K562 (cell line): ENCODE measurements around the gene ZNF35. TPM values are rescaled to one million over a fixed set of nuclear protein-coding genes. Genes with fewer than 3 reads are reported as not detected.
A peak's percentile ranks its signal among the peaks of the same experiment; 100 is the strongest.

Source experiments
- ATF6 ChIP-seq: sonication (generic); formaldehyde crosslinking; IDR thresholded peaks from 2 replicates; pipeline ENCODE4 v1.4.0; 2020; ENCODE audit warnings: mild to moderate bottlenecking, missing genetic modification reagents
- CBX2 ChIP-seq: fragments of 200-600 bp; sonication (generic); IDR thresholded peaks from one replicate; pipeline ENCODE4 v1.6.1; 2012; ENCODE audit warnings: mild to moderate bottlenecking, low read length, inconsistent platforms; ENCODE audit not compliant: insufficient read depth, poor library complexity, severe bottlenecking
- CHD2 ChIP-seq: IDR thresholded peaks from 2 replicates; pipeline ENCODE4 v1.6.1; 2011; ENCODE audit warnings: low read depth, low read length
- GABPA ChIP-seq: fragments of 200-800 bp; sonication (Bioruptor generic); conservative IDR thresholded peaks from 2 replicates; pipeline ENCODE4 v1.6.1; 2016; ENCODE audit warnings: low read depth, missing genetic modification characterization, missing compliant biosample characterization
- HDAC1 ChIP-seq, 2 experiments: fragments of 450-650 bp; IDR thresholded peaks; 2 replicates each; pipeline ENCODE4 v1.6.1; 2016 to 2017; ENCODE audit warnings: inconsistent platforms in 1 of 2, mild to moderate bottlenecking in 1 of 2, moderate library complexity in 1 of 2
- HMGXB4 ChIP-seq: sonication (generic); formaldehyde crosslinking; IDR thresholded peaks from 2 replicates; pipeline ENCODE4 v1.8.1; 2023; ENCODE audit warnings: mild to moderate bottlenecking, missing genetic modification reagents
- HNRNPUL1 ChIP-seq: fragments of 200-400 bp; formaldehyde crosslinking; IDR thresholded peaks from 2 replicates; pipeline ENCODE4 v1.6.1; 2017; ENCODE audit warnings: low read length
- ILK ChIP-seq: fragments of 450-650 bp; IDR thresholded peaks from 2 replicates; pipeline ENCODE4 v1.6.1; 2016; ENCODE audit warnings: missing genetic modification characterization, low read depth, mild to moderate bottlenecking, missing compliant biosample characterization, moderate library complexity, borderline replicate concordance
- MAFG ChIP-seq: fragments of 450-650 bp; conservative IDR thresholded peaks from 2 replicates; pipeline ENCODE4 v1.6.1; 2016; ENCODE audit warnings: missing genetic modification characterization, missing compliant biosample characterization
- NCOA2 ChIP-seq, 2 experiments: fragments of 450-650 bp; IDR thresholded peaks; 2 replicates each; pipeline ENCODE4 v1.6.1; 2018; ENCODE audit warnings: mild to moderate bottlenecking in 2 of 2, moderate library complexity in 1 of 2; ENCODE audit not compliant: partially characterized antibody in 2 of 2
- NUFIP1 ChIP-seq: fragments of 450-650 bp; IDR thresholded peaks from 2 replicates; pipeline ENCODE4 v1.6.1; 2018; ENCODE audit not compliant: partially characterized antibody
- RFX5 ChIP-seq: IDR thresholded peaks from 2 replicates; pipeline ENCODE4 v1.6.1; 2011; ENCODE audit warnings: low read depth, mild to moderate bottlenecking, improper control_type of control experiment, low read length
- ZEB2 ChIP-seq: fragments of 450-650 bp; IDR thresholded peaks from 2 replicates; pipeline ENCODE4 v1.6.1; 2016
- ZNF124 ChIP-seq: sonication (generic); formaldehyde crosslinking; IDR thresholded peaks from 2 replicates; pipeline ENCODE4 v1.8.1; 2022; ENCODE audit warnings: missing genetic modification reagents
- ZNF224 ChIP-seq: sonication (generic); formaldehyde crosslinking; IDR thresholded peaks from 2 replicates; pipeline ENCODE4 v1.8.0; 2022; ENCODE audit warnings: mild to moderate bottlenecking, missing genetic modification reagents
- ZNF263 ChIP-seq: sonication (generic); formaldehyde crosslinking; IDR thresholded peaks from 2 replicates; pipeline ENCODE4 v1.8.0; 2022; ENCODE audit warnings: mild to moderate bottlenecking, missing genetic modification reagents, borderline replicate concordance
- ZNF592 ChIP-seq: fragments of 450-650 bp; IDR thresholded peaks from 2 replicates; pipeline ENCODE4 v1.6.1; 2017; ENCODE audit warnings: antibody characterized with exemption, mild to moderate bottlenecking
- ZNF707 ChIP-seq: fragments of 250-450 bp; sonication (Bioruptor Pico); conservative IDR thresholded peaks from 2 replicates; pipeline ENCODE4 v1.8.0; 2022; ENCODE audit warnings: inconsistent platforms, mild to moderate bottlenecking, moderate library complexity
- ZNF717 ChIP-seq: fragments of 250-450 bp; sonication (Bioruptor Pico); IDR thresholded peaks from 2 replicates; pipeline ENCODE4 v1.5.0; 2021
- ZNF75A ChIP-seq: fragments of 450-650 bp; formaldehyde crosslinking; IDR thresholded peaks from 2 replicates; pipeline ENCODE4 v1.4.0; 2020; ENCODE audit warnings: mild to moderate bottlenecking
- ZSCAN32 ChIP-seq: fragments of 450-650 bp; formaldehyde crosslinking; IDR thresholded peaks from 2 replicates; pipeline ENCODE4 v1.4.0; 2020; ENCODE audit warnings: mild to moderate bottlenecking, moderate library complexity
- polyA plus RNA-seq, 8 experiments: library from polyadenylated mRNA; depleted of rRNA in 4 of 8; stranded (reverse) in 5 of 8; unstranded in 3 of 8; fragments of >200 nt; fragmentation: Nextera tagmentation in 2 of 8; fragmentation: Illumina TruSeq in 1 of 8; extraction: Ambion mirVana in 2 of 8; extraction: Trizol in 1 of 8; gene quantifications; 2 replicates each; pipeline versions ENCODE4 v1.2.1 to v1.2.3, GENCODE V29; 2011 to 2014; ENCODE audit warnings: inconsistent platforms in 1 of 8, missing spikeins in 1 of 8
- total RNA-seq, 7 experiments: library from RNA; depleted of rRNA in 6 of 7; stranded (reverse); fragments of >200 nt in 6 of 7; fragmentation: Illumina TruSeq in 2 of 7; extraction: Trizol in 2 of 7; gene quantifications; 2 replicates each; pipeline versions ENCODE4 v1.2.1 to v1.2.3, GENCODE V29; 2011 to 2021; ENCODE audit warnings: low replicate concordance in 1 of 7

The ZNF35 gene
- total and polyA plus RNA-seq, 9 of the 15 experiments (the other 6 are each of a cell fraction or from before 2014, with no cell fraction given): 8.0 to 18.2 (median 14.8) TPM

- TF ChIP-seq HMGXB4 (no peak), ZNF592 (no peak), ZNF717 (CRISPR knock-in tag) (no peak), HNRNPUL1 (no peak), ZNF707 (CRISPR knock-in tag) (no peak), RFX5 (no peak), CBX2 (no peak), CHD2 (no peak), ILK (no peak), NCOA2 (IDR thresholded peaks at IDR 0.05; ENCODE audit: partially characterized antibody in 2 of 2) (no peak), ZNF124 (CRISPR knock-in tag) (no peak), ZSCAN32 (no peak), MAFG (no peak), ZNF263 (CRISPR knock-in tag) (0 out of 2 replicates have a peak, but pooled peaks have one; percentile 14), HDAC1 (IDR thresholded peaks at IDR 0.05) (peak in 1 of 2 experiments; percentile 85; a peak in 2 of 4 replicates), GABPA (tag) (peak; percentile 97), ATF6 (CRISPR knock-in tag) (no peak), ZNF224 (CRISPR knock-in tag) (no peak), NUFIP1 (no peak), ZNF75A (CRISPR knock-in tag) (no peak), ZEB2 (0 out of 2 replicates have a peak, but pooled peaks have one; percentile 54)
Measured at GRCh38 chr3:44648564-44649229, at the start of gene ZNF35 (continued).
